ENCODE measurements around the gene OSTC.

Gene OSTC

GRCh38 chr4:108612365-108612764, 38.0 kb upstream of the OSTC start:
- no peak overlapping the region for H3K4me3 ChIP-seq (ENCODE audit: low read depth, low read length)
- no peak for TF ChIP-seq CTCF (IDR thresholded peaks at IDR 0.05; ENCODE audit: borderline replicate concordance, insufficient read depth, low read depth, low read length)

GRCh38 chr4:108619372-108620100, 30.9 kb upstream of the OSTC start:
- no peak for TF ChIP-seq CTCF (IDR thresholded peaks at IDR 0.05; ENCODE audit: borderline replicate concordance, insufficient read depth, low read depth, low read length)
- no peak overlapping the region for H3K4me3 ChIP-seq (ENCODE audit: low read depth, low read length)

GRCh38 chr4:108620101-108620932, 30.1 kb upstream of the OSTC start, which contains the start of gene RPL34:
RPL34 (plus strand) TSS chr4:108620576; CDS start chr4:108621960, 1,384 bp downstream.
- peak within 1 kb of the TSS; percentile 65 for H3K4me3 ChIP-seq (ENCODE audit: low read depth, low read length)
- no peak for TF ChIP-seq CTCF (IDR thresholded peaks at IDR 0.05; ENCODE audit: borderline replicate concordance, insufficient read depth, low read depth, low read length)

GRCh38 chr4:108620933-108621905, 29.2 kb upstream of the OSTC start:
- TF ChIP-seq CTCF (IDR thresholded peaks at IDR 0.05; ENCODE audit: borderline replicate concordance, insufficient read depth, low read depth, low read length), result no peak
- H3K4me3 ChIP-seq (ENCODE audit: low read depth, low read length), result peak overlapping the region; percentile 65

GRCh38 chr4:108622022-108622421, 28.4 kb upstream of the OSTC start:
- no peak for TF ChIP-seq CTCF (IDR thresholded peaks at IDR 0.05; ENCODE audit: borderline replicate concordance, insufficient read depth, low read depth, low read length)
- no peak overlapping the region for H3K4me3 ChIP-seq (ENCODE audit: low read depth, low read length)

GRCh38 chr4:108622828-108623227, 27.6 kb upstream of the OSTC start:
- no peak for TF ChIP-seq CTCF (IDR thresholded peaks at IDR 0.05; ENCODE audit: borderline replicate concordance, insufficient read depth, low read depth, low read length)
- no peak overlapping the region for H3K4me3 ChIP-seq (ENCODE audit: low read depth, low read length)
